ENCODE measurements around the gene CCL19. TPM values are rescaled to one million over a fixed set of nuclear protein-coding genes. Genes with fewer than 3 reads are reported as not detected.
A peak's percentile ranks its signal among the peaks of the same experiment; 100 is the strongest.

Gene CCL19
- total RNA-seq, 2 donors from 2014 or later, result not detected

DNA sequence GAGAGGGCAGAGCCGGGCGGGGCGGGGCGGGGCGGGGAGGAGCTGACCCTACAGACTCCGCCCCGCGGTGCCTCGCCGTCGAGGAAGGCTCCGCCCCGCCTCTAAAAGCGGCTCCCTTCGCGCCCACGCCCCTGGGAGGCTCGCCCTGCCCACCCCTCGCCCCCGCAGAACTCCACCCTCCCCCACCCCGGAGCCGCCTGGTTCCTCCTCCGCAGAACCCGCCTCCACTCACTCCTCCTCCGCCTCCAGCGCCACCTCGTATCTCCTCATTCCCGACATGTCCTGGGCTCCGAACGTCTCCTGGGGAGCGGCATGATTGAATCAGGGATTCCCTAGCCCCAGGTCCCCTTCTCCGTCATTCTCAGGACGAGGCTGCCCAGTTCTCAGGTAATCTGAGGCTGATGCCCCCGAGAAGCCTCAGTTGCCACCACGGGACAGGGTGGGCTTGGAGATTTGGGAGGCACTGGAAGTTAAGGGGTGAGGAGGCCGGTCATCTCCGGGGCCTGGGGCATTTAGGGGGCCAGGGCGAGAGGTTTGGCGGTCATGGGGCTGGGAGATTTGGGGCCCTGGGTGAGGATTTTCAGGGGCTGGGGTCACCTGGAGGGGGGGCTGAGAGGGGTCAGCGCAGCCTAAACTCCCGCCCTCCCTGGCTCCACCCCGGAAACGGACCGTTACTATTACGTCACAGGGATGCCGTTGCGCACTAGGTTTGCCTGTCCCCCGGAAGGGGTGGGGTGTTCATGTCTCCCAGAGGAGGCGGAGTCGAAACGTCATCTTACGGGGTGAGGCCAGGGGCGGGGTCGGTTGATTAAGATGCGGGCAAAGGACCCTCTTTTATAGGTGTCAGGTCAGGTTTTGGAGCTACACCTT, 25.5 kb downstream of the CCL19 start:
- WGBS, 2 experiments (ENCODE audit: insufficient coverage in 1 of 2, insufficient read length in 1 of 2), result 1 to 2% methylated on average over 11 to 55 of the region's 55 CpGs
- Mint-ChIP-seq H3K27ac (peak overlapping the region; percentile 99), H3K4me3 (peak overlapping the region; percentile 86)

GRCh38 chr9:34665067-34665380, 26.1 kb downstream of the CCL19 start:
- DNase-seq, result no peak

More for the DNA sequence above, 25.5 kb downstream of the CCL19 start:
- peaks cover 13% of the 10 kb centered on the region for H3K36me3 ChIP-seq (ENCODE audit: control insufficient read depth, insufficient read depth, low read length)
- peak overlapping the region; percentile 91 for H3K27ac ChIP-seq (ENCODE audit: low read depth, low read length)
- H3K4me3 ChIP-seq (ENCODE audit: low read length), result peak overlapping the region; percentile 94
- Mint-ChIP-seq H3K36me3 (ENCODE audit: low read depth) (peaks cover 20% of the 10 kb centered on the region), H3K9me3 (peaks cover 16% of the 10 kb centered on the region), H3K27me3 (ENCODE audit: insufficient read depth) (peaks cover 8% of the 10 kb centered on the region), H3K4me1 (peaks cover 30% of the 10 kb centered on the region)
- no peaks in the 10 kb centered on the region for H3K27me3 ChIP-seq (ENCODE audit: control insufficient read depth, insufficient read depth, low read length, poor library complexity, severe bottlenecking)
- TF ChIP-seq, protein P1, sequence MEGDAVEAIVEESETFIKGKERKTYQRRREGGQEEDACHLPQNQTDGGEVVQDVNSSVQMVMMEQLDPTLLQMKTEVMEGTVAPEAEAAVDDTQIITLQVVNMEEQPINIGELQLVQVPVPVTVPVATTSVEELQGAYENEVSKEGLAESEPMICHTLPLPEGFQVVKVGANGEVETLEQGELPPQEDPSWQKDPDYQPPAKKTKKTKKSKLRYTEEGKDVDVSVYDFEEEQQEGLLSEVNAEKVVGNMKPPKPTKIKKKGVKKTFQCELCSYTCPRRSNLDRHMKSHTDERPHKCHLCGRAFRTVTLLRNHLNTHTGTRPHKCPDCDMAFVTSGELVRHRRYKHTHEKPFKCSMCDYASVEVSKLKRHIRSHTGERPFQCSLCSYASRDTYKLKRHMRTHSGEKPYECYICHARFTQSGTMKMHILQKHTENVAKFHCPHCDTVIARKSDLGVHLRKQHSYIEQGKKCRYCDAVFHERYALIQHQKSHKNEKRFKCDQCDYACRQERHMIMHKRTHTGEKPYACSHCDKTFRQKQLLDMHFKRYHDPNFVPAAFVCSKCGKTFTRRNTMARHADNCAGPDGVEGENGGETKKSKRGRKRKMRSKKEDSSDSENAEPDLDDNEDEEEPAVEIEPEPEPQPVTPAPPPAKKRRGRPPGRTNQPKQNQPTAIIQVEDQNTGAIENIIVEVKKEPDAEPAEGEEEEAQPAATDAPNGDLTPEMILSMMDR (conservative IDR thresholded peaks at IDR 0.05), result no peak
- peak; percentile 98 for DNase-seq
- peak overlapping the region; percentile 88 for H3K9ac ChIP-seq (ENCODE audit: extremely low read depth, low read length, poor library complexity, severe bottlenecking)
- peaks cover 11% of the 10 kb centered on the region for H3K4me1 ChIP-seq (ENCODE audit: control insufficient read depth, insufficient read depth, low read length)
- H3K9me3 ChIP-seq (ENCODE audit: control insufficient read depth, low read length), result peaks cover 13% of the 10 kb centered on the region

GRCh38 chr9:34664281-34665066, 26.6 kb downstream of the CCL19 start:
- no peak overlapping the region for H3K9ac ChIP-seq (ENCODE audit: extremely low read depth, low read length, poor library complexity, severe bottlenecking)
- H3K9me3 ChIP-seq (ENCODE audit: control insufficient read depth, low read length), result peaks cover 5% of the 10 kb centered on the region
- H3K36me3 ChIP-seq (ENCODE audit: control insufficient read depth, insufficient read depth, low read length), result peaks cover 6% of the 10 kb centered on the region
- WGBS, 2 experiments (ENCODE audit: insufficient coverage in 1 of 2, insufficient read length in 1 of 2), result 10 to 12% methylated on average over 8 to 18 of the region's 18 CpGs
- peaks cover 4% of the 10 kb centered on the region for H3K9me3 Mint-ChIP-seq
- H3K4me3 ChIP-seq (ENCODE audit: low read length), result peak overlapping the region; percentile 84
- peaks cover 11% of the 10 kb centered on the region for H3K4me1 ChIP-seq (ENCODE audit: control insufficient read depth, insufficient read depth, low read length)
- H3K4me1 Mint-ChIP-seq, result peaks cover 30% of the 10 kb centered on the region
- no peak overlapping the region for H3K27ac ChIP-seq (ENCODE audit: low read depth, low read length)
- TF ChIP-seq, protein P1 (conservative IDR thresholded peaks at IDR 0.05), result peak; percentile 96
- H3K4me3 Mint-ChIP-seq, result peak overlapping the region; percentile 86
- H3K36me3 Mint-ChIP-seq (ENCODE audit: low read depth), result peaks cover 10% of the 10 kb centered on the region
- DNase-seq, result peak; percentile 97
- no peaks in the 10 kb centered on the region for H3K27me3 ChIP-seq (ENCODE audit: control insufficient read depth, insufficient read depth, low read length, poor library complexity, severe bottlenecking)
- H3K27ac Mint-ChIP-seq, result peak overlapping the region; percentile 85
- peaks cover 6% of the 10 kb centered on the region for H3K27me3 Mint-ChIP-seq (ENCODE audit: insufficient read depth)

More at GRCh38 chr9:34665067-34665380, 26.1 kb downstream of the CCL19 start:
- peaks cover 7% of the 10 kb centered on the region for H3K27me3 Mint-ChIP-seq (ENCODE audit: insufficient read depth)
- H3K36me3 ChIP-seq (ENCODE audit: control insufficient read depth, insufficient read depth, low read length), result peaks cover 11% of the 10 kb centered on the region
- H3K4me1 ChIP-seq (ENCODE audit: control insufficient read depth, insufficient read depth, low read length), result peaks cover 11% of the 10 kb centered on the region
- H3K27me3 ChIP-seq (ENCODE audit: control insufficient read depth, insufficient read depth, low read length, poor library complexity, severe bottlenecking), result no peaks in the 10 kb centered on the region
- H3K4me3 Mint-ChIP-seq, result peak overlapping the region; percentile 86
- peaks cover 11% of the 10 kb centered on the region for H3K9me3 ChIP-seq (ENCODE audit: control insufficient read depth, low read length)
- TF ChIP-seq, protein P1 (conservative IDR thresholded peaks at IDR 0.05), result no peak
- no peak overlapping the region for H3K27ac ChIP-seq (ENCODE audit: low read depth, low read length)
- no peak overlapping the region for H3K9ac ChIP-seq (ENCODE audit: extremely low read depth, low read length, poor library complexity, severe bottlenecking)
- peaks cover 15% of the 10 kb centered on the region for H3K36me3 Mint-ChIP-seq (ENCODE audit: low read depth)
- peak overlapping the region; percentile 84 for H3K4me3 ChIP-seq (ENCODE audit: low read length)
- peaks cover 10% of the 10 kb centered on the region for H3K9me3 Mint-ChIP-seq
- 1 to 4% methylated on average over 5 to 26 of the region's 26 CpGs for WGBS, 2 experiments (ENCODE audit: insufficient coverage in 1 of 2, insufficient read length in 1 of 2)
- H3K27ac Mint-ChIP-seq, result no peak overlapping the region
- peaks cover 30% of the 10 kb centered on the region for H3K4me1 Mint-ChIP-seq
